HG02610 (cell line): Measurements from ENCODE around the gene AKR1E2.
"Not testable (repeated sequence)": the region's sequence is repeated elsewhere in the genome, so short reads cannot be mapped to it uniquely, and the experiment has no call there.

Source experiments
- ATAC-seq: cut with Tn5 transposase; IDR thresholded peaks from one replicate; pipeline ENCODE4 v1.9.1; 2021; ENCODE audit warnings: mild to moderate bottlenecking, moderate library complexity; ENCODE audit not compliant: unreplicated experiment

AKR1E2 gene

GRCh38 chr10:4813023-4813422 lies 13.0 kb upstream of the AKR1E2 start:
- no peak for ATAC-seq

GRCh38 chr10:4813496-4813895 lies 12.5 kb upstream of the AKR1E2 start:
- no peak for ATAC-seq

GRCh38 chr10:4815646-4816180 lies 10.3 kb upstream of the AKR1E2 start:
- ATAC-seq = not testable (repeated sequence)

GRCh38 chr10:4816966-4817365 lies 9.0 kb upstream of the AKR1E2 start:
- ATAC-seq = no peak

GRCh38 chr10:4819067-4819466 lies 6.9 kb upstream of the AKR1E2 start:
- no peak for ATAC-seq

GRCh38 chr10:4819707-4820106 lies 6.3 kb upstream of the AKR1E2 start:
- ATAC-seq = no peak

GRCh38 chr10:4820804-4821401 lies 5.1 kb upstream of the AKR1E2 start:
- ATAC-seq = no peak

GRCh38 chr10:4822208-4822607 lies 3.8 kb upstream of the AKR1E2 start:
- no peak for ATAC-seq

- no peak for ATAC-seq
Observed at GRCh38 chr10:4824791-4825310, 1.2 kb upstream of the AKR1E2 start.

GRCh38 chr10:4825456-4825867 lies 545 bp upstream of the AKR1E2 start:
- no peak for ATAC-seq

GRCh38 chr10:4826792-4827324 lies 851 bp downstream of the AKR1E2 start:
- ATAC-seq = no peak

GRCh38 chr10:4828005-4828404 lies 2.0 kb downstream of the AKR1E2 start:
- no peak for ATAC-seq

- ATAC-seq = no peak
Observed at GRCh38 chr10:4830551-4830950, 4.5 kb downstream of the AKR1E2 start.

GRCh38 chr10:4831091-4831490 lies 5.1 kb downstream of the AKR1E2 start:
- ATAC-seq = no peak

GRCh38 chr10:4833286-4833685 lies 7.3 kb downstream of the AKR1E2 start:
- ATAC-seq = no peak

GRCh38 chr10:4834898-4835405 lies 8.9 kb downstream of the AKR1E2 start:
- ATAC-seq = no peak

GRCh38 chr10:4835494-4835918 lies 9.5 kb downstream of the AKR1E2 start:
- no peak for ATAC-seq

- no peak for ATAC-seq
Observed at GRCh38 chr10:4836416-4836969, 10.5 kb downstream of the AKR1E2 start.

GRCh38 chr10:4837551-4837950 lies 11.5 kb downstream of the AKR1E2 start:
- no peak for ATAC-seq

GRCh38 chr10:4838743-4839142 lies 12.7 kb downstream of the AKR1E2 start:
- no peak for ATAC-seq

GRCh38 chr10:4839353-4839752 lies 13.3 kb downstream of the AKR1E2 start:
- ATAC-seq = no peak

GRCh38 chr10:4840151-4840550 lies 14.1 kb downstream of the AKR1E2 start:
- no peak for ATAC-seq
